ENCODE measurements around the gene ZNF148. TPM values are rescaled to one million over a fixed set of nuclear protein-coding genes. Genes with fewer than 3 reads are reported as not detected.
A peak's percentile ranks its signal among the peaks of the same experiment; 100 is the strongest.

The ZNF148 gene
- total RNA-seq, 1 experiment from 2014 or later, result 47.8 TPM

GRCh38 chr3:125232401-125232800 is 142.7 kb downstream of the ZNF148 start:
- Histone ChIP-seq H3K4me3 (ENCODE audit: low read depth, low read length, poor library complexity, severe bottlenecking) (no peak overlapping the region), H3K27ac (ENCODE audit: low read depth, low read length, poor library complexity, severe bottlenecking) (peak overlapping the region; percentile 0), H3K36me3 (ENCODE audit: insufficient read depth, low read length, poor library complexity, severe bottlenecking) (peaks cover 8% of the 10 kb centered on the region), H3K9me3 (ENCODE audit: low read depth, low read length, poor library complexity, severe bottlenecking) (no peaks in the 10 kb centered on the region), H3K27me3 (replicated peaks; ENCODE audit: insufficient read depth, low read depth, low read length, poor library complexity) (no peaks in the 10 kb centered on the region), H3K4me1 (ENCODE audit: insufficient read depth, low read length, poor library complexity, severe bottlenecking) (peaks cover 12% of the 10 kb centered on the region)
- DNase-seq (ENCODE audit: low spot score), result no peak
- no TSS peak for BruUV-seq (replicated peaks)
- ChIA-PET POLR2A (ENCODE audit: low non-redundant PET) (no interaction called here), CTCF (no interaction called here)
- no peak for TF ChIP-seq CTCF (conservative IDR thresholded peaks at IDR 0.05; ENCODE audit: low read depth, low read length)
- no peak for TF ChIP-seq EZH2 (IDR thresholded peaks at IDR 0.05; ENCODE audit: borderline replicate concordance, low read depth, low read length, poor library complexity, severe bottlenecking)
- intact Hi-C loops (cut with micrococcal nuclease; ENCODE audit: unreplicated experiment), result no loop called here

- TF ChIP-seq EZH2 (IDR thresholded peaks at IDR 0.05; ENCODE audit: borderline replicate concordance, low read depth, low read length, poor library complexity, severe bottlenecking) (no peak), CTCF (conservative IDR thresholded peaks at IDR 0.05; ENCODE audit: low read depth, low read length) (no peak)
- intact Hi-C loops (cut with micrococcal nuclease; ENCODE audit: unreplicated experiment), result no loop called here
- DNase-seq (ENCODE audit: low spot score), result no peak
- Histone ChIP-seq H3K9me3 (ENCODE audit: low read depth, low read length, poor library complexity, severe bottlenecking) (no peaks in the 10 kb centered on the region), H3K36me3 (ENCODE audit: insufficient read depth, low read length, poor library complexity, severe bottlenecking) (peaks cover 8% of the 10 kb centered on the region), H3K4me3 (ENCODE audit: low read depth, low read length, poor library complexity, severe bottlenecking) (no peak overlapping the region), H3K27ac (ENCODE audit: low read depth, low read length, poor library complexity, severe bottlenecking) (peak overlapping the region; percentile 0), H3K27me3 (replicated peaks; ENCODE audit: insufficient read depth, low read depth, low read length, poor library complexity) (no peaks in the 10 kb centered on the region), H3K4me1 (ENCODE audit: insufficient read depth, low read length, poor library complexity, severe bottlenecking) (peaks cover 12% of the 10 kb centered on the region)
- ChIA-PET CTCF (interaction anchor here (0.5 kb wide), 1 partner anchor 21 kb away, joined by 3 read pairs; no protein-coding TSS in a partner anchor), POLR2A (ENCODE audit: low non-redundant PET) (no interaction called here)
- TSS peak; percentile 7 for BruUV-seq (replicated peaks)
Measured at GRCh38 chr3:125231895-125232294, 143.2 kb downstream of the ZNF148 start.

DNA sequence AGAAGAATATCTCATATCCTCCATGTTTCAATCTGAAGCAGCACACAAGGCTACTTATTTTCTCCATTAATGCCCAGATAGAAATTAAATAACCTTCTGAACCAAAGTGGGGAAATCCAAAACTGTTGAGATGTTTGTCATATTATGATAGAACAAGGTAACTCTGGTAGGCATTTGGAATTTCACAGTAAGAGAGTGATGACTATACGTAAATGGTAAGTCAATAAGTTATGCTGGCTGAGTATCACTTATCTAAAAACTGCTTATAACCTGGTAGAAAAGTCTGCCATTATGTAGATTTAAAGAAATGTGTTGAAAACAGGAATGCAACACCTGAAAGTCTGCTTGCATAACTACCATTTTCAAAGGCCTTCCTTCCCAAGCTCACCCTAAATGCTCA is 145.4 kb downstream of the ZNF148 start:
- H3K36me3 ChIP-seq (ENCODE audit: insufficient read depth, low read length, poor library complexity, severe bottlenecking), result peaks cover 8% of the 10 kb centered on the region
- ChIA-PET CTCF (interaction anchor here (0.6 kb wide), 2 partner anchors 145 to 541 kb away, joined by 5 to 10 read pairs; partner anchors contain the start of gene ZNF148), POLR2A (ENCODE audit: low non-redundant PET) (no interaction called here)
- no peaks in the 10 kb centered on the region for H3K9me3 ChIP-seq (ENCODE audit: low read depth, low read length, poor library complexity, severe bottlenecking)
- no peak for DNase-seq (ENCODE audit: low spot score)
- intact Hi-C loops (cut with micrococcal nuclease; ENCODE audit: unreplicated experiment), result no loop called here
- H3K4me3 ChIP-seq (ENCODE audit: low read depth, low read length, poor library complexity, severe bottlenecking), result no peak overlapping the region
- no TSS peak for BruUV-seq (replicated peaks)
- H3K27me3 ChIP-seq (replicated peaks; ENCODE audit: insufficient read depth, low read depth, low read length, poor library complexity), result no peaks in the 10 kb centered on the region
- H3K27ac ChIP-seq (ENCODE audit: low read depth, low read length, poor library complexity, severe bottlenecking), result no peak overlapping the region
- peaks cover 12% of the 10 kb centered on the region for H3K4me1 ChIP-seq (ENCODE audit: insufficient read depth, low read length, poor library complexity, severe bottlenecking)
- TF ChIP-seq EZH2 (IDR thresholded peaks at IDR 0.05; ENCODE audit: borderline replicate concordance, low read depth, low read length, poor library complexity, severe bottlenecking) (no peak), CTCF (conservative IDR thresholded peaks at IDR 0.05; ENCODE audit: low read depth, low read length) (no peak)
